ENCODE results near the gene CPT2. TPM values are rescaled to one million over a fixed set of nuclear protein-coding genes. Genes with fewer than 3 reads are reported as not detected.

Gene CPT2
- total and polyA plus RNA-seq, 2 of the 13 experiments (the other 11 are each of a cell fraction or from before 2014, with no cell fraction given): 12.6 to 14.6 TPM

GRCh38 chr1:53238197-53239155 lies 41.9 kb downstream of the CPT2 start, which contains the start of gene MAGOH (continued):
- peak; percentile 51; the same call in 1 of the 2 replicates for TF ChIP-seq ZNF691 (CRISPR knock-in tag; IDR thresholded peaks at IDR 0.05; ENCODE audit: borderline replicate concordance, low read depth)
- TF ChIP-seq SKI (IDR thresholded peaks at IDR 0.05; ENCODE audit: partially characterized antibody): peak; percentile 76
- TF ChIP-seq POGZ (CRISPR knock-in tag; IDR thresholded peaks at IDR 0.05): peak; percentile 93
- TF ChIP-seq NPAS2 (CRISPR knock-in tag; IDR thresholded peaks at IDR 0.05; ENCODE audit: borderline replicate concordance): no peak
- TF ChIP-seq PTBP1 (IDR thresholded peaks at IDR 0.05; ENCODE audit: low read depth, low read length, poor library complexity, severe bottlenecking): peak; percentile 70
- TF ChIP-seq HOXA3 (CRISPR knock-in tag; IDR thresholded peaks at IDR 0.05): peak; percentile 99
- no peak for TF ChIP-seq NFE2L2 (IDR thresholded peaks at IDR 0.05; ENCODE audit: low read length)
- TF ChIP-seq ZNF30 (CRISPR knock-in tag; IDR thresholded peaks at IDR 0.05): no peak
- TF ChIP-seq RERE (CRISPR knock-in tag; IDR thresholded peaks at IDR 0.05; ENCODE audit: low read depth): no peak
- TF ChIP-seq WIZ (CRISPR knock-in tag; IDR thresholded peaks at IDR 0.05): no peak; the same call in 1 of the 2 replicates
- TF ChIP-seq CREM (IDR thresholded peaks at IDR 0.05): peak; percentile 100
- TF ChIP-seq CREM (CRISPR knock-in tag; IDR thresholded peaks at IDR 0.05): peak; percentile 98
- TF ChIP-seq FOXJ3 (CRISPR knock-in tag; IDR thresholded peaks at IDR 0.05; ENCODE audit: borderline replicate concordance): peak; percentile 75; the same call in 1 of the 2 replicates
- TF ChIP-seq NKX3-1 (CRISPR knock-in tag; IDR thresholded peaks at IDR 0.05): no peak
- TF ChIP-seq ZNF143 (CRISPR knock-in tag; IDR thresholded peaks at IDR 0.05): peak; percentile 48
- peak; percentile 73 for TF ChIP-seq ZIK1 (CRISPR knock-in tag; IDR thresholded peaks at IDR 0.05; ENCODE audit: borderline replicate concordance, low read depth)
- no peak for TF ChIP-seq ZNF839 (CRISPR knock-in tag; IDR thresholded peaks at IDR 0.05; ENCODE audit: borderline replicate concordance)
- TF ChIP-seq ZNF564 (CRISPR knock-in tag; IDR thresholded peaks at IDR 0.05): peak; percentile 72; the same call in 1 of the 2 replicates
- peak; percentile 36; the same call in 1 of the 2 replicates for TF ChIP-seq ESRRA (CRISPR knock-in tag; IDR thresholded peaks at IDR 0.05; ENCODE audit: low read depth)
- no peak for TF ChIP-seq MLLT10 (CRISPR knock-in tag; IDR thresholded peaks at IDR 0.05)
- peak in 1 of 2 experiments; percentile 87; a peak in 2 of 4 replicates for TF ChIP-seq ATF4 (CRISPR knock-in tag; IDR thresholded peaks at IDR 0.05)
- peak; percentile 91; the same call in 1 of the 2 replicates for TF ChIP-seq MXD4 (CRISPR knock-in tag; IDR thresholded peaks at IDR 0.05)
- peak; percentile 24; the same call in 1 of the 2 replicates for TF ChIP-seq DPF2 (CRISPR knock-in tag; IDR thresholded peaks at IDR 0.05; ENCODE audit: borderline replicate concordance, low read depth)
